ENCODE measurements around the gene RFXANK. TPM values are rescaled to one million over a fixed set of nuclear protein-coding genes. Genes with fewer than 3 reads are reported as not detected.

The RFXANK gene
- total RNA-seq, 2 donors from 2014 or later = 20.1 to 36.6 TPM

DNA sequence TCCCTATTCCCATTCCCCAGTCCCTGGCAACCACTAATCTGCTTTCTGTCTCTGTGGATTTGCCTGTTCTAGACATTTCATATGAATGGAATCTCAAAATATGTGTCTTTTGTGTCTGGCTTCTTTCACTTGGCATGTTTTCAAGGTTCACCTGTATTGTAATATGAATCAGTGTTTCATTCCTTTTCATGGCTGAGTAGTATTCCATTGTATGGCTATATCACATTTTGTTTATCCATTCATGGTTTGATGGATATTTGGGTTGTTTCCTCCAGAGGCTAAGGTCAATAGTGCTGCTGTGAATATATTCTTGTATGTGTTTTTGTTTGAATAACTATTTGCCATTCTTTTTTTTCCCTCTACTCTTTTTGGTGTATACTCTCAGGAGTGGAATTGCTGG lies 44.1 kb downstream of the RFXANK start:
- no peak overlapping the region for H3K27ac ChIP-seq
- TF ChIP-seq, protein P1, sequence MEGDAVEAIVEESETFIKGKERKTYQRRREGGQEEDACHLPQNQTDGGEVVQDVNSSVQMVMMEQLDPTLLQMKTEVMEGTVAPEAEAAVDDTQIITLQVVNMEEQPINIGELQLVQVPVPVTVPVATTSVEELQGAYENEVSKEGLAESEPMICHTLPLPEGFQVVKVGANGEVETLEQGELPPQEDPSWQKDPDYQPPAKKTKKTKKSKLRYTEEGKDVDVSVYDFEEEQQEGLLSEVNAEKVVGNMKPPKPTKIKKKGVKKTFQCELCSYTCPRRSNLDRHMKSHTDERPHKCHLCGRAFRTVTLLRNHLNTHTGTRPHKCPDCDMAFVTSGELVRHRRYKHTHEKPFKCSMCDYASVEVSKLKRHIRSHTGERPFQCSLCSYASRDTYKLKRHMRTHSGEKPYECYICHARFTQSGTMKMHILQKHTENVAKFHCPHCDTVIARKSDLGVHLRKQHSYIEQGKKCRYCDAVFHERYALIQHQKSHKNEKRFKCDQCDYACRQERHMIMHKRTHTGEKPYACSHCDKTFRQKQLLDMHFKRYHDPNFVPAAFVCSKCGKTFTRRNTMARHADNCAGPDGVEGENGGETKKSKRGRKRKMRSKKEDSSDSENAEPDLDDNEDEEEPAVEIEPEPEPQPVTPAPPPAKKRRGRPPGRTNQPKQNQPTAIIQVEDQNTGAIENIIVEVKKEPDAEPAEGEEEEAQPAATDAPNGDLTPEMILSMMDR (IDR thresholded peaks at IDR 0.05) = no peak
- H3K4me1 ChIP-seq = no peaks in the 10 kb centered on the region
- no peak for DNase-seq (ENCODE audit: low spot score)
- peaks cover 18 to 32% of the 10 kb centered on the region in 2 donors for H3K9me3 ChIP-seq
- no peaks in the 10 kb centered on the region for H3K36me3 ChIP-seq
- H3K27me3 ChIP-seq = no peaks in the 10 kb centered on the region
- H3K4me3 ChIP-seq = no peak overlapping the region

DNA sequence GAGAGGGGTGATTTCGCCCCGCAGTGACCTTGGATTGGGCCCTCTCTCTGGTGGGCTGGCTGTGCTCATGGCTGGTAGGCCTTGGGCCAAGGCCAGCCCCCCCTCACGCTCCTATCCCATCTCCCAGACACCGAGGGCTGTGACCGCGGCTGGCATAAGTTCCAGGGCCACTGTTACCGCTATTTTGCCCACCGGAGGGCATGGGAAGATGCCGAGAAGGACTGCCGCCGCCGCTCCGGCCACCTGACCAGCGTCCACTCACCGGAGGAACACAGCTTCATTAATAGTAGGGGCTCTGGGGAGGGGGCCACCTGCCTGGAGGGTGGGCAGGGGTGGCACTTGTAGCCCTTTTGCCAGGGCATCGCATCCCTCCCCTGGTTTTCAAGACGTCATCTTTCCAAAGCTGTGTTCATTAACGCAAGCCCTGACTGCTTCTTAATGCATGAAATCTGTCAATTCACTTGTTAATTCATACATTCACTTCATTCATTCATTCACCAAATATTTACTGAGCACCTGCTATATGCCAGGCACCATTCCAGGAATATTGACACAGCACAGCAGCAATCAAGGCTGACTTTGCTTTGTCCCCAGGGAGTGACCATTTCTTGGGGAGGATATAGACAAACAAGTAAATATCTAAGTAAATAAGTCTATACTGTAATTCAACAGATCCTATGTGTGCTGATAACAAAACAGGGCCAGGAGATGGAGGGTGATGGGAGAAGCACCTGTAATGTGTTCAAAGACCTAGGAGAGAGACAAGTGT lies 46.3 kb downstream of the RFXANK start:
- no peaks in the 10 kb centered on the region for H3K27me3 ChIP-seq
- no peaks in the 10 kb centered on the region for H3K36me3 ChIP-seq
- TF ChIP-seq, protein P1 (IDR thresholded peaks at IDR 0.05) = no peak
- no peak for DNase-seq (ENCODE audit: low spot score)
- no peak overlapping the region for H3K4me3 ChIP-seq
- H3K27ac ChIP-seq = no peak overlapping the region
- H3K4me1 ChIP-seq = no peaks in the 10 kb centered on the region
- H3K9me3 ChIP-seq = peaks cover 18 to 31% of the 10 kb centered on the region in 2 donors

DNA sequence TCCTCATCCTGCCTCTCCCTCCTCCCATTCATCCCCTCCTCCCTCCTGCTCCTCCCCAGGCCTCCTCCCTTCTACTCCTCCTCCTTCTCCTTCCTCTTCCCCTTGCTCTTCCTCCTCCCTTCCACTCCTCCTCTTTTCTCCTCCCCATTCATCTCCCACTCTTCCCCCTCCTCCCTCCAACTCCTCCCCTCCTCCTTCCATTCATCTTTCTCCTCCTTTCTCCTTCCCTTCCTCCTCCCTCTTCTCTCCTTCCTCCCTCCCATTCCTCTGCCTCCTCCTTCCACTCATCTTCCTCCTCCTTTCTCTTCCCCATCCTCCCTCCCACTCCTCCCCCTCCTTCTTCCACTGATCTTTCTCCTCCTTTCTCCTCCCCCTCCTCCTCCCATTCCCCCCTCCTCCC lies 47.6 kb downstream of the RFXANK start:
- Histone ChIP-seq H3K36me3 (no peaks in the 10 kb centered on the region), H3K4me1 (no peaks in the 10 kb centered on the region), H3K4me3 (no peak overlapping the region), H3K27ac (no peak overlapping the region), H3K27me3 (no peaks in the 10 kb centered on the region), H3K9me3 (peaks cover 5 to 18% of the 10 kb centered on the region in 2 donors)
- TF ChIP-seq, protein P1 (IDR thresholded peaks at IDR 0.05) = no peak
- DNase-seq (ENCODE audit: low spot score) = no peak

DNA sequence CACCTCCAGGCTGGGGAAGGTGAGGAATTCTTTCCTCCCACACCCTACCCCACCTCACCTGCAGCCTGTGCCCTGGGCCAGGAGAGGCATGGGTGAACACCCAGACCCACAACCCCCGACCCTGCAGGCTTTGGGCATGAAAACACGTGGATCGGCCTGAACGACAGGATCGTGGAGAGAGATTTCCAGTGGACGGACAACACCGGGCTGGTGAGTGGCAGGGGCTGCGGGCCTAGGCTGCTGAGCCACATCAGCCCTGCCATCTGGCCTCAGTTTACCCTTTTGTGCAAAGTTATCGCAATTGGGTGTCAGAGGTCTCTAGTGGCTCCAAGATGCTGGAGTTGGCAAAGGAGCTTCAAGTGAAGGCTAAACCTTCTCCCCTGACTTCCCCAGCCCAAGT lies 48.4 kb downstream of the RFXANK start:
- no peak overlapping the region for H3K27ac ChIP-seq
- TF ChIP-seq, protein P1 (IDR thresholded peaks at IDR 0.05) = no peak
- no peaks in the 10 kb centered on the region for H3K36me3 ChIP-seq
- H3K4me1 ChIP-seq = no peaks in the 10 kb centered on the region
- no peak overlapping the region for H3K4me3 ChIP-seq
- H3K9me3 ChIP-seq = peaks cover 0 to 10% of the 10 kb centered on the region in 2 donors
- no peaks in the 10 kb centered on the region for H3K27me3 ChIP-seq
- DNase-seq (ENCODE audit: low spot score) = no peak

DNA sequence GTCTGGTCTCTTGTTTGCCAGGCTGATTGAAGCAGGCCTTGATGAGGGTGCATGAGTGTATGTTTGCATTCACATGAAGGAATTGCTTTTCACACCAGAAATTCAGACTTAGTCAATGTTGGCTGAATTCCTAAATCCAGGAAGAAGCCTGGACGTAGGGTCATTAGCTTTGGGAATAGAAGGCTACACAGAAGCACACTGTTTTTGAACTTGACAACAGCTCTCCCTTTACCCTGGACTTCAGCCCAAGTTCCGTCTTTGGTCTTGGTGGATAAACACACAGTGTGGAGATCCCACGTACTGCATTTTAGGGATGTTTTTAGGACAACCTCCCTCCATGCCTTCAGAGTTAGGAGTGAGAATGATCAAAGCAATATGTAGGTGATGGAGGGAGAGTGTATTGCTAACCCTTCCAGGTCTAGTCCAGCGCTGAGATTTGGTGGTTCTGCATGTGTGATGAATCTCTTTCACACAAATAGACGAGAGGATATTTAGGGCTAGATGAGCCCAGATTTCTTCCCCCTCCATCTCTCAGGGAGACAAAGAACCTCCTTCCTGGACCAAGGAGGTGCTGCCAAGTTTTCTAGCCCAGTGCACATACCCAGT lies 58.2 kb downstream of the RFXANK start:
- no peaks in the 10 kb centered on the region for H3K27me3 ChIP-seq
- no peaks in the 10 kb centered on the region for H3K9me3 ChIP-seq
- no peaks in the 10 kb centered on the region for H3K4me1 ChIP-seq
- no peak overlapping the region for H3K27ac ChIP-seq
- TF ChIP-seq, protein P1 (IDR thresholded peaks at IDR 0.05) = no peak
- H3K36me3 ChIP-seq = no peaks in the 10 kb centered on the region
- H3K4me3 ChIP-seq = no peak overlapping the region
- no peak for DNase-seq (ENCODE audit: low spot score)

Other genes with a start within 250 kb of the RFXANK start
- gene SUGP2, start 158.7 kb upstream of the RFXANK start, total RNA-seq = 10 to 100 TPM; 25.4 to 36.1 TPM
- 10 to 100 TPM; 13.7 to 14.4 TPM for gene ARMC6, start 158.7 kb upstream of the RFXANK start, total RNA-seq
- 10 to 100 TPM; 10.3 to 14.4 TPM for gene SLC25A42, start 128.3 kb upstream of the RFXANK start, total RNA-seq
- 10 to 100 TPM; 16.8 to 22.2 TPM for gene TMEM161A, start 53.8 kb upstream of the RFXANK start, total RNA-seq
- not detected for gene MEF2B, start 22.0 kb upstream of the RFXANK start, total RNA-seq
- gene BORCS8, start 106 bp upstream of the RFXANK start, total RNA-seq = 10 to 100 TPM; 16.5 to 20.0 TPM
- gene NR2C2AP, start 11.2 kb downstream of the RFXANK start, total RNA-seq = 1 to 10 TPM; 4.3 to 8.1 TPM
- not detected for gene NCAN, start 19.7 kb downstream of the RFXANK start, total RNA-seq
- under 1 TPM; 0.63 to 0.75 TPM for gene TM6SF2, start 81.0 kb downstream of the RFXANK start, total RNA-seq
- 10 to 100 TPM; 33.7 to 36.6 TPM for gene SUGP1, start 128.3 kb downstream of the RFXANK start, total RNA-seq
- gene MAU2, start 128.6 kb downstream of the RFXANK start, total RNA-seq = 10 to 100 TPM; 22.1 to 31.3 TPM
- 10 to 100 TPM; 27.7 to 32.9 TPM for gene GATAD2A, start 213.4 kb downstream of the RFXANK start, total RNA-seq